Skeletal muscle satellite cell (primary cell): ENCODE measurements around the gene PCIF1.

Experiments
- H3K27me3 ChIP-seq: 2 replicates; pipeline ENCODE4 v1.7.0; 2013; ENCODE audit warnings: low read length; ENCODE audit not compliant: control insufficient read depth, insufficient read depth
- H3K36me3 ChIP-seq: 2 replicates; pipeline ENCODE4 v1.7.0; 2013; ENCODE audit warnings: mild to moderate bottlenecking, control low read depth, low read length; ENCODE audit not compliant: insufficient read depth
- H3K4me1 ChIP-seq: 2 replicates; pipeline ENCODE4 v1.7.0; 2013; ENCODE audit warnings: low read length; ENCODE audit not compliant: control insufficient read depth, insufficient read depth
- H3K4me2 ChIP-seq: 2 replicates; pipeline ENCODE4 v1.7.0; 2013; ENCODE audit warnings: mild to moderate bottlenecking, low read length
- H3K4me3 ChIP-seq: 2 replicates; pipeline ENCODE4 v1.7.0; 2013; ENCODE audit warnings: low read length
- H3K9ac ChIP-seq: 2 replicates; pipeline ENCODE4 v1.7.0; 2013; ENCODE audit warnings: mild to moderate bottlenecking, low read depth, low read length, moderate library complexity
- H3K9me3 ChIP-seq: replicated peaks from 2 replicates; pipeline ENCODE4 v1.7.0; 2013; ENCODE audit warnings: mild to moderate bottlenecking, control low read depth, low read length

Gene PCIF1

DNA sequence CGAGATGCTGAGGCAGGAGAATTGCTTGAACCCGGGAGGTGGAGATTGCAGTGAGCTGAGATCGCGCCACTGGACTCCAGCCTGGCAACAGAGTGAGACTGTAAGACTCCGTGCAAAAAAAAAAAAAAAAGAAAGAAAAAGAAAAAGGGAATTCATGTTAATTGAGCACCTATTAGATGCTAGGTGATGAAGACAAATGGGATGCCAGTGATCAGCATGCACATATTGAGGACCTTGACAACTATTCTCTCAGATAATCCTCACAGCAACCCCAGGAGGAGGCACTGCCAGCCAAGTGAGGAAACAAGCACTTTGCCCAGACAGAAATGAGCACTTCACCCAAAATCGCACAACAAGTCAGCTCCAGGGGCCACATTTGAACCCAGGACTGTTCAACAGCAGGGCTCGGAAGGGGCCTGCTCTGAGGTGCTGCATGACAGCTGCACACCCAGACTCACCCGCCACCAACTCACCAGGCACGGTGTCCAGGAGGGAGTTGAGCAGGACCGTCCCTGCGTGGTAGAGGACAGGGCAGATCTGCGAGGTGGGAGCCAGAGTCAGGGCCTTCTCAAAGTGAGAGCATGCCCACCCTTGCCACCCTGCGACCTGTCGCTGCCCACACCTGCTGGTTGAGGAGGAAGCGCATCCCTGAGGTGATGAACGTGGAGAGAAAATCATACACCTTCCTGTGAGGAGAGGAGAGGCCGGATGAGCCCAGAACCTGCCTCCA lies 27.1 kb upstream of the PCIF1 start:
- no peaks in the 10 kb centered on the region for H3K9me3 ChIP-seq
- H3K9ac ChIP-seq, result no peak overlapping the region
- H3K4me3 ChIP-seq, result no peak overlapping the region
- H3K36me3 ChIP-seq, result no peaks in the 10 kb centered on the region
- no peak overlapping the region for H3K4me2 ChIP-seq
- H3K4me1 ChIP-seq, result peaks cover 20% of the 10 kb centered on the region
- H3K27me3 ChIP-seq, result no peaks in the 10 kb centered on the region

DNA sequence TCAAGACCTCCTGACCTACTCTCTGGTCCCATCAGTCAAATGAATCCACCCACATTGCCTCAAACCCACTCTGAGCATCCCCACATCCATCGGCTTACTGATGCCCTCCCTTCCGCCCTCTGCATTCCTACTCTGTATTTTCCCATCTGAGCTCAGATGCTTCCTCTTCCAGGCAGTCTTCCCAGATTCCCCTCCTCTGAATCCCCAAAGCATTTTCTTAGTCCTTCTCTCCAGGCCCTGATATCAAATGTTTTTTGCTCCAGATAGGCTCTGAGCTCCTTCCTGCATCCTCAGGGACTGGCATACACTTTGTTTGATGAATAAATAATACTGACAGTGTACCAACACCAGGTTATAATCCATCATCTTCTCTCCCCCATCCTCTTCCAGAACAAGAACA lies 26.4 kb upstream of the PCIF1 start:
- peaks cover 22% of the 10 kb centered on the region for H3K4me1 ChIP-seq
- no peaks in the 10 kb centered on the region for H3K9me3 ChIP-seq
- no peak overlapping the region for H3K4me3 ChIP-seq
- no peak overlapping the region for H3K9ac ChIP-seq
- no peak overlapping the region for H3K4me2 ChIP-seq
- H3K27me3 ChIP-seq, result no peaks in the 10 kb centered on the region
- H3K36me3 ChIP-seq, result no peaks in the 10 kb centered on the region

DNA sequence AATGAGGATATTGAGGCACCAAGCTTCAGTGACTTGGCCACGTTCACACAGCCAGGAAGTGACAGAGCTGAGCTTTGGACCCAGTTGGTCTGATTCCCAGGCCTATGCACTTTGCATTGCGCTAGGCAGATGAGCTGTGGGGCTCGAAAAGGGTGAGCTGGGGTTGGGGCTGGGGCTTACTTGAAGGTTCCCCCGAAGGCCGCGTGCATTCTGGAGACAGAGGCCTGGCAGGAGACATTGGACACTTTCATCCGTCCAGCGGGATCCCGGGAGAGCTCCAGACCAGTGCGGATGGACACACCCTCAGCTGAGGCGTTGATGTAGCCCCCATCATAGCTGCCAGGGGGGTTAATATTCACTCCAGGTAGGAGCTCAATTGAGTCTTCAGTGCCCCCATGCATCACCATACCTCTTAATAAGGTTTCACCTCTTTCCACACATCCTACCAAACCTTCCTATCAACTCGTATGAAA lies 25.1 kb upstream of the PCIF1 start:
- no peaks in the 10 kb centered on the region for H3K36me3 ChIP-seq
- peaks cover 22% of the 10 kb centered on the region for H3K4me1 ChIP-seq
- H3K9ac ChIP-seq, result no peak overlapping the region
- H3K27me3 ChIP-seq, result no peaks in the 10 kb centered on the region
- no peak overlapping the region for H3K4me2 ChIP-seq
- H3K4me3 ChIP-seq, result no peak overlapping the region
- no peaks in the 10 kb centered on the region for H3K9me3 ChIP-seq

- H3K9ac ChIP-seq, result no peak overlapping the region
- peak overlapping the region; percentile 21 for H3K4me3 ChIP-seq
- no peaks in the 10 kb centered on the region for H3K27me3 ChIP-seq
- H3K4me2 ChIP-seq, result peak overlapping the region; percentile 54
- H3K4me1 ChIP-seq, result peaks cover 22% of the 10 kb centered on the region
- H3K9me3 ChIP-seq, result no peaks in the 10 kb centered on the region
- no peaks in the 10 kb centered on the region for H3K36me3 ChIP-seq
These were observed 24.4 kb upstream of the PCIF1 start for GRCh38 chr20:45909817-45910669.

DNA sequence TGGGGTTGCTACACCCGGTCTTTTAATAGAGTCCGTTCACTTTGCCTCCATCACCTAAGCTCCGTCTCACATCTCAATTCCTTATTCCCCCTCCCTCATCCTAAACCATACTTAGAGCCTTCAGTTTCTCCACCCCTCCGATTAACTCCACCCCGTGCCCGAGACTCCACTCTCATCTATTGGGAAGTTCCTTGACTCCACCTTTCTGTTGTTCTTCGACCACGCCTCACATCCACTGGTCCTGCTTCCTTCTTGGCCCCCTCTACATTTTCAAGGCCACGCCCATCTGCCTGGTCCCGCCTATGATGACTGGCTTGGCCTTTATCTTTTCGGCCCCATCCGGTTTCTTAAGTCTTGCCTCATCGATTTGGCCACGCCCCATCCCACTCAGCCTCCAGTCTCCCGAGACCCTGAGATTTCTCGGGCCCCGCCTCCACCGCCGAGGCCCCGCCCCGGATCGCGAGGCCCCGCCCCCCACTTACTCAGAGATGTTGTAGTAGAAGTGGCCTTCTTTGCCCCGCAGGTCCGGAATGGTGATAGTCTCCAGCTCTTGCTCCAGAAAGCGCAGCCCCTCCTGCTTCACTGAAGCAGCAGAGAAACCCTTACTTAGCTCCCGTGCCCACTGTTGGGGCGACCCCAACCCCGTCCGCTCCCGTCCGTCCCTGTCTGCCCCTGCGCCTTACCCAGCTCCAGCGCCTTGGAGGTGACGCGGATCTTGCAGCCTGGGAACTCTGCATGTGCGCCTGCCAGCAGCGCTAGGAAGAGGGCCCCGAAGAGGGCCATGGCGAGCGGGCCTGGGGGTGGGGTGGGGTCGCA lies 23.6 kb upstream of the PCIF1 start:
- no peak overlapping the region for H3K9ac ChIP-seq
- H3K4me1 ChIP-seq, result peaks cover 20% of the 10 kb centered on the region
- H3K4me3 ChIP-seq, result peak overlapping the region; percentile 61

GRCh38 chr20:45911486-45912343 lies 22.8 kb upstream of the PCIF1 start, which contains the start of gene PLTP:
PLTP (minus strand) TSS chr20:45912155; CDS start chr20:45911452, 703 bp downstream.
- Histone ChIP-seq H3K27me3 (no peaks in the 10 kb centered on the region), H3K9ac (peak within 1 kb of the TSS; percentile 37), H3K9me3 (no peaks in the 10 kb centered on the region), H3K4me3 (peak within 1 kb of the TSS; percentile 61), H3K4me2 (peak within 1 kb of the TSS; percentile 78), H3K36me3 (no peaks in the 10 kb centered on the region), H3K4me1 (peaks cover 19% of the 10 kb centered on the region)

More for the DNA sequence above, 23.6 kb upstream of the PCIF1 start:
- Histone ChIP-seq H3K4me2 (peak overlapping the region; percentile 78), H3K27me3 (no peaks in the 10 kb centered on the region), H3K36me3 (no peaks in the 10 kb centered on the region), H3K9me3 (no peaks in the 10 kb centered on the region)

DNA sequence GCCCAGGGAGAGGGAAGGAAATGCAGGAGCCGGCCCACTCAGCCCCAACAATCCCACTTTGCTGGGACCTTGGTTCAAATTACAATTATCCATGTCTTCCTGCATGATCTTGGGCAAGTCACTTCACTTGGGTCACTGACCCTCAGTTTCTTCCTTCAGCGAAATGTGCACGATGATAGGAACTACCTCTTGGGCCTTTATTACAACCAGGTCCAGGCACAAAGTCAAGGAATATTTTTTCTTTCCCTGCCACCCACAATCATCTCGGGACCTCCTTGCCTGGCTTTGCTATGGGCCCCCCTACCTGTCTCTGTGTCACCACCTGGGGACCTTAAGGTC lies 22.2 kb upstream of the PCIF1 start:
- Histone ChIP-seq H3K36me3 (no peaks in the 10 kb centered on the region), H3K4me2 (peak overlapping the region; percentile 78), H3K4me3 (peak overlapping the region; percentile 61), H3K4me1 (peaks cover 19% of the 10 kb centered on the region), H3K9me3 (no peaks in the 10 kb centered on the region), H3K9ac (peak overlapping the region; percentile 37), H3K27me3 (no peaks in the 10 kb centered on the region)

DNA sequence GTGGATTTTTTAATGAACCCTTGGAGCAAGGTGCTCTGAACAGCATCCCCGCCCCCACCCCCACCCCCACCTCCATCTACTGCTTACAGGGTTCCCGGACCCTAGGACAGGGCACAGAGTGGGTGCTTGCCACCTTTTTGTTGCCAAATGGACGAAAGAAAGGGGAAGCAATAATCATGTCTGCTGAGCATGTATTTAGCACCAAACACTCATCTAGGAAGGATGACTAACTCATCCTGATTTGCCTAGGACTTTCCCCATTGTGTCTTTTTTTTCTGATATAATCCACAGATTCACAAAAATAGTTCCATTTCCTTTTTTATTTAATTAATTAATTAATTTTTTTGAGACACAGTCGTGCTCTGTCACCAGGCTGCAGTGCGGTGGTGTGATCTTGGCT lies 21.4 kb upstream of the PCIF1 start:
- no peaks in the 10 kb centered on the region for H3K36me3 ChIP-seq
- no peaks in the 10 kb centered on the region for H3K9me3 ChIP-seq
- H3K9ac ChIP-seq, result no peak overlapping the region
- no peak overlapping the region for H3K4me2 ChIP-seq
- H3K4me1 ChIP-seq, result peaks cover 26% of the 10 kb centered on the region
- no peaks in the 10 kb centered on the region for H3K27me3 ChIP-seq
- no peak overlapping the region for H3K4me3 ChIP-seq

- Histone ChIP-seq H3K9ac (no peak overlapping the region), H3K9me3 (no peaks in the 10 kb centered on the region), H3K4me3 (no peak overlapping the region), H3K4me1 (peaks cover 26% of the 10 kb centered on the region), H3K36me3 (no peaks in the 10 kb centered on the region), H3K27me3 (no peaks in the 10 kb centered on the region), H3K4me2 (no peak overlapping the region)
These were observed 16.7 kb upstream of the PCIF1 start for GRCh38 chr20:45917790-45918141.

- Histone ChIP-seq H3K27me3 (no peaks in the 10 kb centered on the region), H3K9ac (no peak overlapping the region), H3K36me3 (no peaks in the 10 kb centered on the region), H3K9me3 (no peaks in the 10 kb centered on the region), H3K4me2 (no peak overlapping the region), H3K4me3 (no peak overlapping the region), H3K4me1 (peaks cover 26% of the 10 kb centered on the region)
These were observed 16.2 kb upstream of the PCIF1 start for GRCh38 chr20:45918182-45918737.
